Mesothelial cell of epicardium (in vitro differentiated cells): Measurements from ENCODE around the gene SLC25A48. TPM values are rescaled to one million over a fixed set of nuclear protein-coding genes. Genes with fewer than 3 reads are reported as not detected.

ENCODE experiments used
- DNase-seq, 2 experiments: peaks; one replicate each; pipeline ENCODE4 v3.0.0; 2021; ENCODE audit warnings: low spot score in 2 of 2; ENCODE audit not compliant: unreplicated experiment in 2 of 2
- H3K27ac Mint-ChIP-seq: 2 replicates; pipeline ENCODE4 v1.8.0; 2021; ENCODE audit warnings: mixed read lengths
- H3K27me3 Mint-ChIP-seq: 2 replicates; pipeline ENCODE4 v1.8.0; 2021; ENCODE audit warnings: low read depth, mixed read lengths
- H3K36me3 Mint-ChIP-seq: 2 replicates; pipeline ENCODE4 v1.8.0; 2021; ENCODE audit warnings: mixed read lengths
- H3K4me1 Mint-ChIP-seq: 2 replicates; pipeline ENCODE4 v1.8.0; 2021; ENCODE audit warnings: mixed read lengths
- H3K4me3 Mint-ChIP-seq: 2 replicates; pipeline ENCODE4 v1.8.0; 2021; ENCODE audit warnings: mild to moderate bottlenecking, moderate library complexity, mixed read lengths
- H3K9me3 Mint-ChIP-seq: 2 replicates; pipeline ENCODE4 v1.8.0; 2021; ENCODE audit warnings: mixed read lengths
- CTCF ChIP-seq: fragments of 200-600 bp; sonication (generic); IDR thresholded peaks from one replicate; pipeline ENCODE4 v1.5.0; 2021; ENCODE audit warnings: antibody characterized with exemption; ENCODE audit not compliant: unreplicated experiment
- total RNA-seq: library from RNA; stranded (reverse); gene quantifications from 3 replicates; pipeline ENCODE4 v1.2.1, GENCODE V29; 2021

The SLC25A48 gene
- total RNA-seq, 1 donor from 2014 or later: 1.5 TPM

GRCh38 chr5:135894276-135894675, 59.8 kb downstream of the SLC25A48 start:
- Mint-ChIP-seq H3K27ac (no peak overlapping the region), H3K4me1 (peaks cover 31% of the 10 kb centered on the region), H3K9me3 (no peaks in the 10 kb centered on the region), H3K36me3 (no peaks in the 10 kb centered on the region), H3K4me3 (no peak overlapping the region), H3K27me3 (peaks cover 40% of the 10 kb centered on the region)
- TF ChIP-seq CTCF: no peak
- DNase-seq: no peak

GRCh38 chr5:135894789-135895188, 60.3 kb downstream of the SLC25A48 start:
- Mint-ChIP-seq H3K27me3 (peaks cover 40% of the 10 kb centered on the region), H3K4me3 (no peak overlapping the region), H3K27ac (no peak overlapping the region), H3K9me3 (no peaks in the 10 kb centered on the region), H3K36me3 (no peaks in the 10 kb centered on the region), H3K4me1 (peaks cover 31% of the 10 kb centered on the region)
- TF ChIP-seq CTCF: no peak
- DNase-seq: no peak

GRCh38 chr5:135895474-135896006, 61.1 kb downstream of the SLC25A48 start, which contains the start of gene IL9:
IL9 (minus strand) TSS chr5:135895841; CDS start chr5:135895816, 25 bp downstream.
- no peaks in the 10 kb centered on the region for H3K9me3 Mint-ChIP-seq
- no peak for TF ChIP-seq CTCF
- no peak for DNase-seq
- H3K36me3 Mint-ChIP-seq: no peaks in the 10 kb centered on the region
- peaks cover 31% of the 10 kb centered on the region for H3K4me1 Mint-ChIP-seq
- no peak within 1 kb of the TSS for H3K4me3 Mint-ChIP-seq
- H3K27me3 Mint-ChIP-seq: peaks cover 43% of the 10 kb centered on the region
- no peak within 1 kb of the TSS for H3K27ac Mint-ChIP-seq

GRCh38 chr5:135898651-135899050, 64.2 kb downstream of the SLC25A48 start:
- no peak for DNase-seq
- H3K9me3 Mint-ChIP-seq: no peaks in the 10 kb centered on the region
- no peaks in the 10 kb centered on the region for H3K36me3 Mint-ChIP-seq
- H3K4me3 Mint-ChIP-seq: no peak overlapping the region
- no peak for TF ChIP-seq CTCF
- H3K27me3 Mint-ChIP-seq: peaks cover 51% of the 10 kb centered on the region
- no peak overlapping the region for H3K27ac Mint-ChIP-seq
- H3K4me1 Mint-ChIP-seq: peaks cover 26% of the 10 kb centered on the region

GRCh38 chr5:135900276-135900675, 65.8 kb downstream of the SLC25A48 start:
- Mint-ChIP-seq H3K9me3 (no peaks in the 10 kb centered on the region), H3K27ac (no peak overlapping the region), H3K4me1 (peaks cover 18% of the 10 kb centered on the region), H3K4me3 (no peak overlapping the region), H3K36me3 (no peaks in the 10 kb centered on the region), H3K27me3 (peaks cover 61% of the 10 kb centered on the region)
- no peak for TF ChIP-seq CTCF
- DNase-seq: no peak

GRCh38 chr5:135901633-135902032, 67.2 kb downstream of the SLC25A48 start:
- DNase-seq: no peak
- H3K9me3 Mint-ChIP-seq: no peaks in the 10 kb centered on the region
- H3K36me3 Mint-ChIP-seq: no peaks in the 10 kb centered on the region
- no peak overlapping the region for H3K4me3 Mint-ChIP-seq
- no peak overlapping the region for H3K27ac Mint-ChIP-seq
- peaks cover 60% of the 10 kb centered on the region for H3K27me3 Mint-ChIP-seq
- TF ChIP-seq CTCF: no peak
- H3K4me1 Mint-ChIP-seq: peaks cover 12% of the 10 kb centered on the region
